Fibroblast of lung (primary cell): ENCODE data around the gene ALDH1L2. TPM values are rescaled to one million over a fixed set of nuclear protein-coding genes. Genes with fewer than 3 reads are reported as not detected.
"Not testable (repeated sequence)": the region's sequence is repeated elsewhere in the genome, so short reads cannot be mapped to it uniquely, and the experiment has no call there.

Experiments used
- DNase-seq, 2 donors: peaks; one replicate each; pipeline versions ENCODE4 v3.0.0 to v3.0.0-alpha.2; 2010; ENCODE audit warnings: low read depth in 2 of 2
- H2AFZ ChIP-seq: 2 replicates; pipeline ENCODE4 v1.5.1; 2012; ENCODE audit warnings: low read length, control low read depth, inconsistent platforms
- H3K27ac ChIP-seq: 2 replicates; pipeline ENCODE4 v1.5.1; 2011; ENCODE audit warnings: low read length, control low read depth; ENCODE audit not compliant: insufficient read depth
- H3K27me3 ChIP-seq: 2 replicates; pipeline ENCODE4 v1.5.1; 2011; ENCODE audit warnings: mild to moderate bottlenecking, low read length; ENCODE audit not compliant: control insufficient read depth, insufficient read depth
- H3K36me3 ChIP-seq: 2 replicates; pipeline ENCODE4 v1.5.1; 2011; ENCODE audit warnings: low read length; ENCODE audit not compliant: control insufficient read depth, insufficient read depth
- H3K4me1 ChIP-seq: 2 replicates; pipeline ENCODE4 v1.5.1; 2011; ENCODE audit warnings: low read length; ENCODE audit not compliant: control insufficient read depth, insufficient read depth; ENCODE audit errors: extremely low read depth
- H3K4me2 ChIP-seq: 2 replicates; pipeline ENCODE4 v1.5.1; 2011; ENCODE audit warnings: low read length, control low read depth; ENCODE audit not compliant: insufficient read depth; ENCODE audit errors: extremely low read depth
- H3K4me3 ChIP-seq, 4 experiments: fragments of 200-600 bp in 1 of 4; sonication (generic) in 1 of 4; replicated peaks in 1 of 4; 2 replicates each; pipeline ENCODE4 v1.5.1; 2011 to 2016; ENCODE audit warnings: low read length in 4 of 4, low read depth in 3 of 4, mild to moderate bottlenecking in 3 of 4, control low read depth in 2 of 4, inconsistent platforms in 1 of 4, mixed read lengths in 1 of 4; ENCODE audit not compliant: insufficient read depth in 1 of 4; ENCODE audit errors: control extremely low read depth in 1 of 4
- H3K79me2 ChIP-seq: 2 replicates; pipeline ENCODE4 v1.5.1; 2012; ENCODE audit warnings: mild to moderate bottlenecking, low read length, inconsistent platforms; ENCODE audit not compliant: control insufficient read depth, insufficient read depth
- H3K9ac ChIP-seq: 2 replicates; pipeline ENCODE4 v1.5.1; 2011; ENCODE audit warnings: mild to moderate bottlenecking, low read length, control low read depth; ENCODE audit not compliant: insufficient read depth
- H3K9me3 ChIP-seq: 2 replicates; pipeline ENCODE4 v1.5.1; 2012; ENCODE audit warnings: low read depth, low read length; ENCODE audit not compliant: control insufficient read depth, insufficient read depth
- H4K20me1 ChIP-seq: 2 replicates; pipeline ENCODE4 v1.5.1; 2011; ENCODE audit warnings: low read length; ENCODE audit not compliant: control insufficient read depth, insufficient read depth; ENCODE audit errors: extremely low read depth
- EZH2 ChIP-seq: IDR thresholded peaks from 2 replicates; pipeline ENCODE4 v1.5.1; 2012; ENCODE audit warnings: low read length, control low read depth, mild to moderate bottlenecking; ENCODE audit errors: missing control alignments
- polyA plus RNA-seq, 2 donors: library from polyadenylated mRNA; depleted of rRNA in 1 of 2; stranded (reverse) in 1 of 2; unstranded in 1 of 2; fragments of >200 nt; gene quantifications; 2 replicates each; pipeline ENCODE4 v1.2.1, GENCODE V29; 2011 to 2012; ENCODE audit warnings: missing spikeins in 1 of 2
- total RNA-seq: library from RNA; depleted of rRNA; stranded (reverse); fragments of >200 nt; gene quantifications from 2 replicates; pipeline ENCODE4 v1.2.1, GENCODE V29; 2014
- TF ChIP-seq, protein P1 (sequence below), 2 donors: IDR thresholded peaks in 1 of 2; conservative IDR thresholded peaks in 1 of 2; 1 replicate in 1 of 2; 2 replicates in 1 of 2; pipeline ENCODE4 v1.5.1; 2011 to 2012; ENCODE audit warnings: low read length in 2 of 2, control low read depth in 1 of 2, inconsistent platforms in 1 of 2, low read depth in 1 of 2, mild to moderate bottlenecking in 1 of 2

Gene ALDH1L2
- total and polyA plus RNA-seq, 2 donors (not counting 1 experiment from before 2014, with no cell fraction given), result 59.1 to 88.2 TPM

- no peaks in the 10 kb centered on the region for H3K9me3 ChIP-seq
- H3K4me2 ChIP-seq, result no peak overlapping the region
- DNase-seq, result no peak
- H3K9ac ChIP-seq, result no peak overlapping the region
- H3K4me3 ChIP-seq, result no peak overlapping the region
- H3K36me3 ChIP-seq, result peaks cover 3% of the 10 kb centered on the region
- H3K27ac ChIP-seq, result no peak overlapping the region
- no peak overlapping the region for H2AFZ ChIP-seq
- no peaks in the 10 kb centered on the region for H3K27me3 ChIP-seq
- H3K4me1 ChIP-seq, result no peaks in the 10 kb centered on the region
- no peaks in the 10 kb centered on the region for H4K20me1 ChIP-seq
- H3K79me2 ChIP-seq, result peaks cover 3% of the 10 kb centered on the region
- TF ChIP-seq, protein P1, sequence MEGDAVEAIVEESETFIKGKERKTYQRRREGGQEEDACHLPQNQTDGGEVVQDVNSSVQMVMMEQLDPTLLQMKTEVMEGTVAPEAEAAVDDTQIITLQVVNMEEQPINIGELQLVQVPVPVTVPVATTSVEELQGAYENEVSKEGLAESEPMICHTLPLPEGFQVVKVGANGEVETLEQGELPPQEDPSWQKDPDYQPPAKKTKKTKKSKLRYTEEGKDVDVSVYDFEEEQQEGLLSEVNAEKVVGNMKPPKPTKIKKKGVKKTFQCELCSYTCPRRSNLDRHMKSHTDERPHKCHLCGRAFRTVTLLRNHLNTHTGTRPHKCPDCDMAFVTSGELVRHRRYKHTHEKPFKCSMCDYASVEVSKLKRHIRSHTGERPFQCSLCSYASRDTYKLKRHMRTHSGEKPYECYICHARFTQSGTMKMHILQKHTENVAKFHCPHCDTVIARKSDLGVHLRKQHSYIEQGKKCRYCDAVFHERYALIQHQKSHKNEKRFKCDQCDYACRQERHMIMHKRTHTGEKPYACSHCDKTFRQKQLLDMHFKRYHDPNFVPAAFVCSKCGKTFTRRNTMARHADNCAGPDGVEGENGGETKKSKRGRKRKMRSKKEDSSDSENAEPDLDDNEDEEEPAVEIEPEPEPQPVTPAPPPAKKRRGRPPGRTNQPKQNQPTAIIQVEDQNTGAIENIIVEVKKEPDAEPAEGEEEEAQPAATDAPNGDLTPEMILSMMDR (conservative IDR thresholded peaks at IDR 0.05 in 1 of 2, IDR thresholded peaks at IDR 0.05 in 1 of 2; ENCODE audit: low read depth in 1 of 2, low read length in 2 of 2), result no peak
These were observed 93.3 kb downstream of the ALDH1L2 start for GRCh38 chr12:104990950-104991349.

GRCh38 chr12:104986022-104986941, 98.0 kb downstream of the ALDH1L2 start, which contains the start of gene NOPCHAP1:
Gene NOPCHAP1 (plus strand): TSS chr12:104986316. CDS start chr12:104986353, 37 bp downstream.
- DNase-seq, result peak; percentile 78 to 81
- H2AFZ ChIP-seq, result peak within 1 kb of the TSS; percentile 97
- H3K36me3 ChIP-seq, result no peaks in the 10 kb centered on the region
- TF ChIP-seq EZH2, result no peak
- TF ChIP-seq, protein P1 (conservative IDR thresholded peaks at IDR 0.05 in 1 of 2, IDR thresholded peaks at IDR 0.05 in 1 of 2; ENCODE audit: low read depth in 1 of 2, low read length in 2 of 2), result no peak
- peak within 1 kb of the TSS; percentile 62 for H3K4me2 ChIP-seq
- H3K9me3 ChIP-seq, result no peaks in the 10 kb centered on the region
- H3K27ac ChIP-seq, result peak within 1 kb of the TSS; percentile 56
- peak within 1 kb of the TSS; percentile 79 for H3K9ac ChIP-seq
- no peaks in the 10 kb centered on the region for H3K27me3 ChIP-seq
- no peaks in the 10 kb centered on the region for H3K4me1 ChIP-seq
- no peaks in the 10 kb centered on the region for H4K20me1 ChIP-seq
- peaks cover 3% of the 10 kb centered on the region for H3K79me2 ChIP-seq
- H3K4me3 ChIP-seq, result peak within 1 kb of the TSS; percentile 80 to 88 (median 83)

DNA sequence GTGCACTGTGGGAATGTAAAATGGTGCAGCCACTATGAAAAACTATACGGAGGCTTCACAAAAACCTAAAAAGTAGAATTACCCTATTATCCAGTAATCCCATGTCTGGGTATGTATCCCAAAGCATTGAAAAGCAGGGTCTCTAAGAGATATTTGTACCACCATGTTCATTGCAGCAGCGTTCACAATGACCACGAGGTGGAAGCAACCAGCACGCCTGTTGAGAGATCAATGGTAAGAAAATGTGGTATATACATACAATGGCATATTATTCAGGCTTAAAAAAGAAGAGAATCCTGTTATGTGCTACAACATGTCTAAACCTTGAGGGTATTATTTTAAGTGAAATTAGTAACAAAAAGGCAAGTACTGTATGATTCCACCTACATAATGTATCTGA, 99.1 kb downstream of the ALDH1L2 start:
- Histone ChIP-seq H4K20me1 (no peaks in the 10 kb centered on the region), H3K27ac (no peak overlapping the region), H3K4me3 (no peak overlapping the region), H3K27me3 (no peaks in the 10 kb centered on the region), H3K9ac (no peak overlapping the region), H3K4me2 (no peak overlapping the region), H3K9me3 (no peaks in the 10 kb centered on the region), H3K79me2 (peaks cover 3% of the 10 kb centered on the region), H3K4me1 (no peaks in the 10 kb centered on the region), H2AFZ (no peak overlapping the region), H3K36me3 (no peaks in the 10 kb centered on the region)
- no peak for DNase-seq
- TF ChIP-seq, protein P1 (conservative IDR thresholded peaks at IDR 0.05 in 1 of 2, IDR thresholded peaks at IDR 0.05 in 1 of 2; ENCODE audit: low read depth in 1 of 2, low read length in 2 of 2), result no peak
- TF ChIP-seq EZH2, result no peak

GRCh38 chr12:104977688-104978087, 106.6 kb downstream of the ALDH1L2 start:
- not testable (repeated sequence) for H4K20me1 ChIP-seq, H3K79me2 ChIP-seq, H3K4me2 ChIP-seq, H3K9ac ChIP-seq, H2AFZ ChIP-seq, H3K27me3 ChIP-seq, H3K9me3 ChIP-seq, H3K4me1 ChIP-seq, DNase-seq, H3K36me3 ChIP-seq, H3K4me3 ChIP-seq, H3K27ac ChIP-seq
